ENCODE data around the gene CXXC5.
"Not testable (repeated sequence)": the region's sequence is repeated elsewhere in the genome, so short reads cannot be mapped to it uniquely, and the experiment has no call there.

CXXC5 gene

GRCh38 chr5:139713898-139714297 is 65.7 kb downstream of the CXXC5 start:
- not testable (repeated sequence) for DNase-seq

GRCh38 chr5:139717221-139717620 is 69.1 kb downstream of the CXXC5 start:
- no peak for DNase-seq

- DNase-seq, result not testable (repeated sequence)
Measured at GRCh38 chr5:139718403-139718802, 70.3 kb downstream of the CXXC5 start.

- not testable (repeated sequence) for DNase-seq
Measured at GRCh38 chr5:139719970-139720369, 71.8 kb downstream of the CXXC5 start.

- DNase-seq, result no peak
Measured at GRCh38 chr5:139723986-139724587, 75.9 kb downstream of the CXXC5 start.

- no peak for DNase-seq
Measured at GRCh38 chr5:139725073-139725830, 77.1 kb downstream of the CXXC5 start.

GRCh38 chr5:139726248-139726647 is 78.1 kb downstream of the CXXC5 start:
- DNase-seq, result no peak

- DNase-seq, result not testable (repeated sequence)
Measured at GRCh38 chr5:139727615-139728014, 79.5 kb downstream of the CXXC5 start.

GRCh38 chr5:139731281-139731680 is 83.1 kb downstream of the CXXC5 start:
- no peak for DNase-seq

- no peak for DNase-seq
Measured at GRCh38 chr5:139732019-139732418, 83.9 kb downstream of the CXXC5 start.

GRCh38 chr5:139733010-139733688 is 85.0 kb downstream of the CXXC5 start:
- DNase-seq, result no peak
